Choroid plexus epithelial cell (primary cell): Measurements from ENCODE around the gene B3GNT3.

Experiments
- DNase-seq: peaks from one replicate; pipeline ENCODE4 v3.0.0-alpha.2; 2010; ENCODE audit warnings: low read depth
- H3K4me3 ChIP-seq: 2 replicates; pipeline ENCODE4 v1.5.1; 2011; ENCODE audit warnings: low read depth, mild to moderate bottlenecking, control low read depth, low read length, moderate library complexity
- CTCF ChIP-seq: conservative IDR thresholded peaks from 2 replicates; pipeline ENCODE4 v1.5.1; 2011; ENCODE audit warnings: low read depth, mild to moderate bottlenecking, control low read depth, inconsistent platforms, low read length, moderate library complexity

Gene B3GNT3

GRCh38 chr19:17752865-17753639 lies 41.9 kb upstream of the B3GNT3 start:
- no peak overlapping the region for H3K4me3 ChIP-seq
- no peak for DNase-seq

GRCh38 chr19:17753976-17754375 lies 41.0 kb upstream of the B3GNT3 start:
- DNase-seq: no peak
- no peak for TF ChIP-seq CTCF
- H3K4me3 ChIP-seq: no peak overlapping the region

More at GRCh38 chr19:17752865-17753639, 41.9 kb upstream of the B3GNT3 start:
- TF ChIP-seq CTCF: no peak

GRCh38 chr19:17754634-17755442 lies 40.1 kb upstream of the B3GNT3 start:
- no peak for TF ChIP-seq CTCF
- DNase-seq: no peak
- no peak overlapping the region for H3K4me3 ChIP-seq

GRCh38 chr19:17755443-17755890 lies 39.5 kb upstream of the B3GNT3 start:
- no peak for DNase-seq
- no peak for TF ChIP-seq CTCF
- H3K4me3 ChIP-seq: no peak overlapping the region

GRCh38 chr19:17755977-17756670 lies 38.8 kb upstream of the B3GNT3 start:
- DNase-seq: peak; percentile 80
- no peak overlapping the region for H3K4me3 ChIP-seq

GRCh38 chr19:17757125-17757524 lies 37.8 kb upstream of the B3GNT3 start:
- peak; percentile 76 for DNase-seq
- no peak overlapping the region for H3K4me3 ChIP-seq
- TF ChIP-seq CTCF: no peak

More at GRCh38 chr19:17755977-17756670, 38.8 kb upstream of the B3GNT3 start:
- TF ChIP-seq CTCF: no peak
